Lower leg skin (tissue), 4 donors: ENCODE measurements around the gene CXCR5. TPM values are rescaled to one million over a fixed set of nuclear protein-coding genes. Genes with fewer than 3 reads are reported as not detected.

Experiments
- DNase-seq, 2 donors: peaks; one replicate each; pipeline ENCODE4 v3.0.0-alpha.2; 2019; ENCODE audit warnings: low spot score in 2 of 2
- H3K4me3 ChIP-seq: fragments of 200-600 bp; sonication (generic); 2 replicates; pipeline ENCODE4 v1.5.1; 2017; ENCODE audit warnings: mild to moderate bottlenecking, low read depth; ENCODE audit not compliant: poor library complexity, severe bottlenecking
- CTCF ChIP-seq, 3 donors: fragments of 450-650 bp; IDR thresholded peaks; one replicate each; pipeline ENCODE4 v1.5.1; 2016; ENCODE audit warnings: antibody characterized with exemption in 3 of 3, mild to moderate bottlenecking in 3 of 3, moderate library complexity in 2 of 3
- POLR2A ChIP-seq, 2 donors: fragments of 450-650 bp; IDR thresholded peaks; one replicate each; pipeline ENCODE4 v1.6.1; 2016 to 2017; ENCODE audit warnings: antibody characterized with exemption in 2 of 2, mild to moderate bottlenecking in 1 of 2, moderate library complexity in 1 of 2
- WGBS, 2 donors: methylation state at CpG; one replicate each; pipeline ENCODE4 v1.1.5; 2018; 5-methylcytosine and 5-hydroxymethylcytosine counted together
- intact Hi-C: fragments of 100-400 bp; cut with DNase I; formaldehyde crosslinking; loops from one replicate; pipeline ENCODE4 v1.15.0; 2023; ENCODE audit warnings: low total_unique reads
- total RNA-seq, 4 donors: library from RNA; depleted of rRNA; stranded (reverse); fragments of >200 nt; gene quantifications; one replicate each; pipeline ENCODE4 v1.1.0, GENCODE V29; 2016

Gene CXCR5
- total RNA-seq, 4 donors from 2014 or later: not detected

- intact Hi-C loops: no loop called here
- DNase-seq: no peak
- TF ChIP-seq POLR2A (IDR thresholded peaks at IDR 0.05): no peak
- no peak for TF ChIP-seq CTCF (IDR thresholded peaks at IDR 0.05)
- H3K4me3 ChIP-seq: no peak overlapping the region
- WGBS, 2 donors: 65 to 72% methylated on average over 8 of the region's 8 CpGs
Measured at GRCh38 chr11:118892964-118893363, 9.3 kb downstream of the CXCR5 start.

- TF ChIP-seq CTCF (IDR thresholded peaks at IDR 0.05) (no peak), POLR2A (IDR thresholded peaks at IDR 0.05) (no peak)
- no peak for DNase-seq
- WGBS, 2 donors: 93 to 97% methylated on average over 22 of the region's 22 CpGs
- intact Hi-C loops: no loop called here
- H3K4me3 ChIP-seq: no peak overlapping the region
Measured at GRCh38 chr11:118893662-118894061, 10.0 kb downstream of the CXCR5 start.

DNA sequence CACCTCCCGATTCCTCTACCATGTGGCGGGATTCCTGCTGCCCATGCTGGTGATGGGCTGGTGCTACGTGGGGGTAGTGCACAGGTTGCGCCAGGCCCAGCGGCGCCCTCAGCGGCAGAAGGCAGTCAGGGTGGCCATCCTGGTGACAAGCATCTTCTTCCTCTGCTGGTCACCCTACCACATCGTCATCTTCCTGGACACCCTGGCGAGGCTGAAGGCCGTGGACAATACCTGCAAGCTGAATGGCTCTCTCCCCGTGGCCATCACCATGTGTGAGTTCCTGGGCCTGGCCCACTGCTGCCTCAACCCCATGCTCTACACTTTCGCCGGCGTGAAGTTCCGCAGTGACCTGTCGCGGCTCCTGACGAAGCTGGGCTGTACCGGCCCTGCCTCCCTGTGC is 10.5 kb downstream of the CXCR5 start:
- no peak for DNase-seq
- intact Hi-C loops: no loop called here
- no peak overlapping the region for H3K4me3 ChIP-seq
- TF ChIP-seq POLR2A (IDR thresholded peaks at IDR 0.05) (no peak), CTCF (IDR thresholded peaks at IDR 0.05) (no peak)
- WGBS, 2 donors: 91 to 93% methylated on average over 19 of the region's 19 CpGs

GRCh38 chr11:118895093-118896039 is 11.7 kb downstream of the CXCR5 start:
- WGBS, 2 donors: 70 to 73% methylated on average over 26 of the region's 26 CpGs
- intact Hi-C loops: no loop called here

GRCh38 chr11:118896472-118896913 is 12.8 kb downstream of the CXCR5 start:
- no peak for DNase-seq
- H3K4me3 ChIP-seq: no peak overlapping the region
- intact Hi-C loops: no loop called here
- 85 to 86% methylated on average over 10 of the region's 10 CpGs for WGBS, 2 donors
- no peak for TF ChIP-seq POLR2A (IDR thresholded peaks at IDR 0.05)
- no peak for TF ChIP-seq CTCF (IDR thresholded peaks at IDR 0.05)

More at GRCh38 chr11:118895093-118896039, 11.7 kb downstream of the CXCR5 start:
- TF ChIP-seq POLR2A (IDR thresholded peaks at IDR 0.05) (no peak), CTCF (IDR thresholded peaks at IDR 0.05) (no peak)
- DNase-seq: no peak
- no peak overlapping the region for H3K4me3 ChIP-seq
